ENCODE data around the gene ADI1.

Gene ADI1

GRCh38 chr2:3519255-3520205 is at the start of gene ADI1:
ADI1 (minus strand) TSS chr2:3519531; CDS start chr2:3519487, 44 bp downstream.
- DNase-seq (ENCODE audit: low read depth, low spot score): peak; percentile 82
- TF ChIP-seq CTCF (IDR thresholded peaks at IDR 0.05; ENCODE audit: low read depth, low read length): no peak
- in situ Hi-C loops (cut with HindIII; ENCODE audit: low sequenced_read_pairs): no loop called here
- peak within 1 kb of the TSS; percentile 89 for H3K4me3 ChIP-seq (ENCODE audit: low read depth, low read length)

- no peak for TF ChIP-seq CTCF (IDR thresholded peaks at IDR 0.05; ENCODE audit: low read depth, low read length)
- DNase-seq (ENCODE audit: low read depth, low spot score): no peak
- in situ Hi-C loops (cut with HindIII; ENCODE audit: low sequenced_read_pairs): no loop called here
- H3K4me3 ChIP-seq (ENCODE audit: low read depth, low read length): no peak overlapping the region
These were observed 47.5 kb upstream of the ADI1 start for GRCh38 chr2:3566806-3567205.

GRCh38 chr2:3565117-3565516 is 45.8 kb upstream of the ADI1 start:
- in situ Hi-C loops (cut with HindIII; ENCODE audit: low sequenced_read_pairs): no loop called here

GRCh38 chr2:3563521-3563976 is 44.2 kb upstream of the ADI1 start:
- no peak for TF ChIP-seq CTCF (IDR thresholded peaks at IDR 0.05; ENCODE audit: low read depth, low read length)
- H3K4me3 ChIP-seq (ENCODE audit: low read depth, low read length): no peak overlapping the region
- no peak for DNase-seq (ENCODE audit: low read depth, low spot score)
- in situ Hi-C loops (cut with HindIII; ENCODE audit: low sequenced_read_pairs): no loop called here

More at GRCh38 chr2:3565117-3565516, 45.8 kb upstream of the ADI1 start:
- TF ChIP-seq CTCF (IDR thresholded peaks at IDR 0.05; ENCODE audit: low read depth, low read length): no peak
- no peak overlapping the region for H3K4me3 ChIP-seq (ENCODE audit: low read depth, low read length)
- DNase-seq (ENCODE audit: low read depth, low spot score): no peak

- in situ Hi-C loops (cut with HindIII; ENCODE audit: low sequenced_read_pairs): no loop called here
- TF ChIP-seq CTCF (IDR thresholded peaks at IDR 0.05; ENCODE audit: low read depth, low read length): no peak
- H3K4me3 ChIP-seq (ENCODE audit: low read depth, low read length): peak within 1 kb of the TSS; percentile 82
- peak; percentile 99 for DNase-seq (ENCODE audit: low read depth, low spot score)
These were observed 39.1 kb upstream of the ADI1 start, which contains the start of gene RNASEH1 for GRCh38 chr2:3558205-3559014. RNASEH1 (minus strand) TSS chr2:3558333; CDS start chr2:3558260, 73 bp downstream.

GRCh38 chr2:3557639-3558204 is 38.4 kb upstream of the ADI1 start:
- TF ChIP-seq CTCF (IDR thresholded peaks at IDR 0.05; ENCODE audit: low read depth, low read length): no peak
- H3K4me3 ChIP-seq (ENCODE audit: low read depth, low read length): peak overlapping the region; percentile 82
- DNase-seq (ENCODE audit: low read depth, low spot score): no peak
- in situ Hi-C loops (cut with HindIII; ENCODE audit: low sequenced_read_pairs): no loop called here

Measured in astrocyte of the spinal cord (primary cell).